ENCODE results near the gene ELAVL1. TPM values are rescaled to one million over a fixed set of nuclear protein-coding genes. Genes with fewer than 3 reads are reported as not detected.

Gene ELAVL1
- total and polyA plus RNA-seq, 2 experiments from 2014 or later, result 81.6 to 143 TPM

- Histone ChIP-seq H2AFZ (no peak overlapping the region), H3K9me2 (ENCODE audit: insufficient read depth) (no peaks in the 10 kb centered on the region), H3K36me3 (ENCODE audit: insufficient read depth) (peaks cover 23% of the 10 kb centered on the region), H3K4me1 (ENCODE audit: insufficient read depth) (no peaks in the 10 kb centered on the region; the same call in 1 of the 2 replicates), H3K27ac (ENCODE audit: low read depth) (peak overlapping the region; percentile 52), H4K20me1 (replicated peaks; ENCODE audit: insufficient read depth) (peaks cover 66% of the 10 kb centered on the region), H3K4me3 (no peak overlapping the region), H3K79me2 (replicated peaks; ENCODE audit: insufficient read depth) (peaks cover 94% of the 10 kb centered on the region), H3F3A (replicated peaks; ENCODE audit: low read depth) (peaks cover 5% of the 10 kb centered on the region), H3K4me2 (no peak overlapping the region), H3K27me3 (ENCODE audit: insufficient read depth) (no peaks in the 10 kb centered on the region)
- no peak overlapping the region; the same call in 1 of the 2 replicates for H3K27ac Mint-ChIP-seq
- H3K4me3 Mint-ChIP-seq, result no peak overlapping the region
- no peaks in the 10 kb centered on the region for H3K9me3 Mint-ChIP-seq
- H3K36me3 Mint-ChIP-seq (ENCODE audit: low read depth), result peaks cover 61% of the 10 kb centered on the region
- no peak for TF ChIP-seq ETS1 (IDR thresholded peaks at IDR 0.05)
- no peak for TF ChIP-seq NANOG (IDR thresholded peaks at IDR 0.05; ENCODE audit: borderline replicate concordance)
- no peak for TF ChIP-seq STAT1 (IDR thresholded peaks at IDR 0.05; ENCODE audit: unreplicated experiment)
- TF ChIP-seq EZH2phosphoT487 (IDR thresholded peaks at IDR 0.05; ENCODE audit: unreplicated experiment), result no peak
- no peak for TF ChIP-seq EZH2 (IDR thresholded peaks at IDR 0.05; ENCODE audit: low read depth, unreplicated experiment)
- no peak for TF ChIP-seq REST (IDR thresholded peaks at IDR 0.05; ENCODE audit: unreplicated experiment)
- TF ChIP-seq JUNB (IDR thresholded peaks at IDR 0.05; ENCODE audit: unreplicated experiment), result no peak
- no peak for TF ChIP-seq POLR2AphosphoS5 (IDR thresholded peaks at IDR 0.05; ENCODE audit: low read depth)
- no peak for TF ChIP-seq ZNF114 (CRISPR knock-in tag; IDR thresholded peaks at IDR 0.05)
- no peak for TF ChIP-seq CREB1 (CRISPR knock-in tag; IDR thresholded peaks at IDR 0.05; ENCODE audit: low read depth)
- TF ChIP-seq CTCF (conservative IDR thresholded peaks at IDR 0.05; ENCODE audit: low read depth in 2 of 2), result no peak
- TF ChIP-seq ZNF462 (CRISPR knock-in tag; IDR thresholded peaks at IDR 0.05), result no peak
- no peak for TF ChIP-seq ZNF331 (CRISPR knock-in tag; IDR thresholded peaks at IDR 0.05; ENCODE audit: low read depth)
- H3K27me3 Mint-ChIP-seq (ENCODE audit: insufficient read depth, low read depth, poor library complexity), result peaks cover 5% of the 10 kb centered on the region
- ATAC-seq, result no peak
- DNase-seq (ENCODE audit: low spot score), result no peak
- peaks cover 8% of the 10 kb centered on the region for H3K4me1 Mint-ChIP-seq
Measured at GRCh38 chr19:7989071-7989575, 16.3 kb downstream of the ELAVL1 start.
